Body of pancreas (tissue), 4 donors: Measurements from ENCODE around the gene DAGLB.
"Not testable (repeated sequence)": the region's sequence is repeated elsewhere in the genome, so short reads cannot be mapped to it uniquely, and the experiment has no call there.

ENCODE experiments used
- CTCF ChIP-seq, 7 experiments: fragments of 450-650 bp in 4 of 7; fragments of 200-600 bp in 3 of 7; sonication (generic) in 3 of 7; IDR thresholded peaks; one replicate each; pipeline ENCODE4 v1.5.1; 2016 to 2019; ENCODE audit warnings: antibody characterized with exemption in 7 of 7
- POLR2A ChIP-seq, 3 donors: fragments of 450-650 bp; IDR thresholded peaks; one replicate each; pipeline ENCODE4 v1.6.1; 2016; ENCODE audit warnings: antibody characterized with exemption in 3 of 3, mild to moderate bottlenecking in 2 of 3

- not testable (repeated sequence) for TF ChIP-seq CTCF, POLR2A (IDR thresholded peaks at IDR 0.05)
These were observed 2.8 kb upstream of the DAGLB start for GRCh38 chr7:6450591-6450990.
